Measurements from ENCODE around the gene ZBED2. TPM values are rescaled to one million over a fixed set of nuclear protein-coding genes. Genes with fewer than 3 reads are reported as not detected.

The ZBED2 gene
- total and polyA plus RNA-seq, 2 of the 13 experiments (the other 11 are each of a cell fraction or from before 2014, with no cell fraction given): 0.04 TPM; not detected in 1

GRCh38 chr3:111607240-111607920 is 12.2 kb upstream of the ZBED2 start (continued):
- TF ChIP-seq ZBTB10 (CRISPR knock-in tag; IDR thresholded peaks at IDR 0.05; ENCODE audit: borderline replicate concordance) (no peak), SNAPC4 (CRISPR knock-in tag; IDR thresholded peaks at IDR 0.05) (no peak), MXD1 (CRISPR knock-in tag; IDR thresholded peaks at IDR 0.05) (no peak)
